Measurements from ENCODE around the gene ECHDC3. TPM values are rescaled to one million over a fixed set of nuclear protein-coding genes. Genes with fewer than 3 reads are reported as not detected.
"Not testable (repeated sequence)": the region's sequence is repeated elsewhere in the genome, so short reads cannot be mapped to it uniquely, and the experiment has no call there.

Gene ECHDC3
- total RNA-seq, 1 donor from 2014 or later: 0.18 TPM

GRCh38 chr10:11707624-11708350 lies 34.4 kb upstream of the ECHDC3 start:
- Mint-ChIP-seq H3K4me3 (no peak overlapping the region), H3K27me3 (ENCODE audit: insufficient read depth) (peaks cover 71% of the 10 kb centered on the region), H3K36me3 (ENCODE audit: low read depth) (no peaks in the 10 kb centered on the region), H3K4me1 (ENCODE audit: low read depth) (peaks cover 8% of the 10 kb centered on the region), H3K27ac (no peak overlapping the region), H3K9me3 (peaks cover 4% of the 10 kb centered on the region)
- no peak for DNase-seq (ENCODE audit: low spot score)
- intact Hi-C loops (cut with micrococcal nuclease): no loop called here

DNA sequence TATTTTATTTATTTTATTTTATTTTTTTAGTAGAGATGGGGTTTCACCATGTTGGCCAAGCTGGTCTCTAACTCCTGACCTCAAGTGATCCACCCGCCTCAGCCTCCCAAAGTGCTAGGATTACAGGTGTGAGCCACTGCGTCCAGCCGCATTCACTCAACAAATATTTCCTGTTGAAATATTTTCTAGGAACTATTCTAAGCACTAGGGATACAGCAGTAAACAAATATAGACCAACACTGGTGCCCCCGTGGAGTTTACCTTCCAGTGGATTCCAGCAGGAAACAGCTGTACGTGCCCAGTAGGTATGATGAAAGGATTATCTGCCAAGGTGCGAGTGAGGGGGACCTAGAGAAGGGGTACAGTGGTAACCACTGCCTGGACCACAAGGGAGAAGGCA lies 33.4 kb upstream of the ECHDC3 start:
- intact Hi-C loops (cut with micrococcal nuclease); H3K36me3 Mint-ChIP-seq (ENCODE audit: low read depth); H3K4me1 Mint-ChIP-seq (ENCODE audit: low read depth); H3K9me3 Mint-ChIP-seq; DNase-seq (ENCODE audit: low spot score); H3K27ac Mint-ChIP-seq; H3K4me3 Mint-ChIP-seq: not testable (repeated sequence)
- H3K27me3 Mint-ChIP-seq (ENCODE audit: insufficient read depth): peaks cover 77% of the 10 kb centered on the region

DNA sequence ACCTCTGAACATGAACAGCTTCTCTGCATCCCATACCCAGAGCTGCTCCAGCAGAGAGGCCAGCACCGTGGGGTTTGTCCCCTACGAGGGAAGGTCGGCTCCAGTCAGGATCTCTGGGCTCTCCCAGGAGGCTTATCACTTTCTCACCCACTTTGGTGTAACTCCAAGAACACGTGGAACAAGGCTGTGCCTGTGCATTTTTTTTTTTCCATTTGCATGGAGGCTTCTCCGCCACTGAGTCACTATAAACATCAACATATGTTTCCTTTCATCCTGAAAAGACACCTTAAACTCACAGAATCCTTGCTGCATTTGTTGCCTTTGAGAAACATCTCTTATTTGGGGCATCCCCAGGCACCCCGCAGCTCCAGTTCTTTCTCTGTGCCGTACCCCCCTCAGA lies 29.4 kb upstream of the ECHDC3 start:
- no peak for DNase-seq (ENCODE audit: low spot score)
- Mint-ChIP-seq H3K9me3 (peaks cover 11% of the 10 kb centered on the region), H3K27ac (no peak overlapping the region), H3K4me3 (no peak overlapping the region), H3K36me3 (ENCODE audit: low read depth) (no peaks in the 10 kb centered on the region), H3K4me1 (ENCODE audit: low read depth) (peaks cover 8% of the 10 kb centered on the region), H3K27me3 (ENCODE audit: insufficient read depth) (peaks cover 82% of the 10 kb centered on the region)
- intact Hi-C loops (cut with micrococcal nuclease): loop anchor here (10.0 kb wide), 1 partner anchor 478 kb away; no protein-coding TSS in a partner anchor

- Mint-ChIP-seq H3K27ac (no peak overlapping the region), H3K9me3 (peaks cover 15% of the 10 kb centered on the region), H3K27me3 (ENCODE audit: insufficient read depth) (peaks cover 76% of the 10 kb centered on the region), H3K36me3 (ENCODE audit: low read depth) (no peaks in the 10 kb centered on the region), H3K4me3 (no peak overlapping the region), H3K4me1 (ENCODE audit: low read depth) (peaks cover 8% of the 10 kb centered on the region)
- DNase-seq (ENCODE audit: low spot score): no peak
- intact Hi-C loops (cut with micrococcal nuclease): loop anchor here (10.0 kb wide), 1 partner anchor 478 kb away; no protein-coding TSS in a partner anchor
Observed at GRCh38 chr10:11713186-11713743, 28.9 kb upstream of the ECHDC3 start.

DNA sequence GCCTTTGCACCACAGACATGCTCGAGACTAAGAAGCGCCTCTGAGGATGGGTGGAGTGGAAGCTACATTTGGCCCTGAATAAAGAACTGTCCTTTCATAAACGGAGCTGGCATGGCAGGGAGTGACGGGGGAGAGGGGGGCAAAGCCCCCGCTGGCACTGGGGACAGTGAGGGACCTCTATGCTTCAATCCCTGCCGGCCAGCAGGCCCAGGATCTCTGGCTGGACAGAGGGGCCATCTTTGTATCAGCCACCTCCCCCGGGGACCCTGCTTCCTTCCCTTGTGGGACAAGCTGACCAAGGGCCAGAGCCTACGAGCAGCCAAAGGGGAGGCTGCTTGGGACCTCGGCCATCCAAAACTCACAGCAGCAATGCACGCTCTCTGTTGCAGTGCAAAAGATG lies 28.2 kb upstream of the ECHDC3 start:
- Mint-ChIP-seq H3K27me3 (ENCODE audit: insufficient read depth) (peaks cover 75% of the 10 kb centered on the region), H3K9me3 (peaks cover 15% of the 10 kb centered on the region), H3K4me3 (no peak overlapping the region), H3K36me3 (ENCODE audit: low read depth) (no peaks in the 10 kb centered on the region), H3K4me1 (ENCODE audit: low read depth) (peaks cover 8% of the 10 kb centered on the region), H3K27ac (no peak overlapping the region)
- intact Hi-C loops (cut with micrococcal nuclease): loop anchor here (10.0 kb wide), 1 partner anchor 479 kb away; no protein-coding TSS in a partner anchor
- no peak for DNase-seq (ENCODE audit: low spot score)

- no peak for DNase-seq (ENCODE audit: low spot score)
- Mint-ChIP-seq H3K9me3 (peaks cover 15% of the 10 kb centered on the region), H3K36me3 (ENCODE audit: low read depth) (no peaks in the 10 kb centered on the region), H3K4me3 (no peak overlapping the region), H3K27ac (no peak overlapping the region), H3K4me1 (ENCODE audit: low read depth) (peaks cover 8% of the 10 kb centered on the region), H3K27me3 (ENCODE audit: insufficient read depth) (peaks cover 73% of the 10 kb centered on the region)
- intact Hi-C loops (cut with micrococcal nuclease): loop anchor here (10.0 kb wide), 1 partner anchor 480 kb away; no protein-coding TSS in a partner anchor
Observed at GRCh38 chr10:11714750-11715365, 27.3 kb upstream of the ECHDC3 start.

- peaks cover 71% of the 10 kb centered on the region for H3K27me3 Mint-ChIP-seq (ENCODE audit: insufficient read depth)
- no peak overlapping the region for H3K4me3 Mint-ChIP-seq
- H3K4me1 Mint-ChIP-seq (ENCODE audit: low read depth): peaks cover under 1% of the 10 kb centered on the region
- intact Hi-C loops (cut with micrococcal nuclease): loop anchor here (10.0 kb wide), 1 partner anchor 481 kb away; no protein-coding TSS in a partner anchor
- peaks cover 15% of the 10 kb centered on the region for H3K9me3 Mint-ChIP-seq
- H3K36me3 Mint-ChIP-seq (ENCODE audit: low read depth): no peaks in the 10 kb centered on the region
- DNase-seq (ENCODE audit: low spot score): no peak
- no peak overlapping the region for H3K27ac Mint-ChIP-seq
Observed at GRCh38 chr10:11715815-11716494, 26.2 kb upstream of the ECHDC3 start.

DNA sequence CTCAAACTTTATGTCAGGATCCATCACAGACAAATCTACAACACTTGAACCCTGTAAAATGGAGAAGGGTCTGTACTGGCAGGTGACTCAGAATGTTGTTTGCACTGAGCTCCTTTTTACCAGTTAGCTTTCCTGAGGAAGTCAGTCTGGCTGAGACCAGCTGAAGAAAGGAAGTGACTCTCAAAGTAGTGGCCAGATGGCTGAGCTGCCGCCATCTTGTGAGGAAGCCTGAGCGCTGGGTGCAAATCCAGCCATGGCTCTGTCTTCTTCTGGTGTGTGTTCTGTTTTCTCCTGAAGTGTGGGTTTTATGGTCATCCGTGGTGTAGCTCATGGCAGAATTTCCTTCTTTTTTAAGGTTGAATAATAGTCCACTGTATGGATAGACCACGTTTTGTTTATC lies 25.5 kb upstream of the ECHDC3 start:
- Mint-ChIP-seq H3K27ac (no peak overlapping the region), H3K9me3 (peaks cover 15% of the 10 kb centered on the region), H3K4me1 (ENCODE audit: low read depth) (no peaks in the 10 kb centered on the region), H3K27me3 (ENCODE audit: insufficient read depth) (peaks cover 72% of the 10 kb centered on the region), H3K4me3 (no peak overlapping the region), H3K36me3 (ENCODE audit: low read depth) (no peaks in the 10 kb centered on the region)
- intact Hi-C loops (cut with micrococcal nuclease): loop anchor here (10.0 kb wide), 1 partner anchor 482 kb away; no protein-coding TSS in a partner anchor
- DNase-seq (ENCODE audit: low spot score): no peak

DNA sequence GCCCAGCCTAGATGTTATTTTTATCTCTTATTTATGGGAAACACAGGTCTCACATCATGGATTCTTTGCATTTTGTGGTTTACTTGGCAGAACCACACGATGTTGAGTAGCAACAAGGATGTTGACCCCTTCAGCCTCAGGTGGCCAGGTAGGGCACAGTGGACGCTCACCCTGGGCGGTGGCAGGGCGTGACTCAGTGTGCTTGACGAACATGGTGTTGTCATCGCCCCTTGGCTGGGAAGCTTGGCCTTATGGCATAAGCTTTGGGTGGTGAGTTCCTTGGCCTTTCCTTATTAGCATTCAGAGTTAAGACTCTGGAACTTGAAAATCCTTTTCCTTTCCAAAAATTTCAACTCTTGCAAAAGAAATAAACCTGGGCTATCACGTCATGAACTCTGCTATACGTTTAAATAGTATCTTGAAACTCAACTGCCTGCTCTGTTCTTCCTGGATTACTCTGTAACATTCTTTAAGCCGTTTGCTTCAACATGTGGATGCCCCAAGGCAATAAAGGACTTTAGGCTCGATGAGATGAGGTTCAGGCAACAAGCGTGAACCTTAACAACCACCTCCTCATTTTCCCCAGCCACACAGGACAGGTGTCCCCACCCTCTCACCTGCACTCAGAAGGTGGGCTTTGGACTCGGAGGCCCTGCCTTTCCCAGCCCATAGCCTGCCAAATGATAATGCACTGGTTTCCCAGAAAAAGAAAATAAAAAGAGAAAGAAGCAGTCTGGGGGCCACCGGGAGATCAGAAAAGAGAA lies 22.5 kb upstream of the ECHDC3 start:
- intact Hi-C loops (cut with micrococcal nuclease): loop anchor here (10.0 kb wide), 1 partner anchor 485 kb away; no protein-coding TSS in a partner anchor
- no peak overlapping the region for H3K4me3 Mint-ChIP-seq
- H3K27ac Mint-ChIP-seq: no peak overlapping the region
- no peak for DNase-seq (ENCODE audit: low spot score)
- H3K4me1 Mint-ChIP-seq (ENCODE audit: low read depth): no peaks in the 10 kb centered on the region
- H3K36me3 Mint-ChIP-seq (ENCODE audit: low read depth): no peaks in the 10 kb centered on the region
- H3K27me3 Mint-ChIP-seq (ENCODE audit: insufficient read depth): peaks cover 55% of the 10 kb centered on the region
- H3K9me3 Mint-ChIP-seq: peaks cover 15% of the 10 kb centered on the region

DNA sequence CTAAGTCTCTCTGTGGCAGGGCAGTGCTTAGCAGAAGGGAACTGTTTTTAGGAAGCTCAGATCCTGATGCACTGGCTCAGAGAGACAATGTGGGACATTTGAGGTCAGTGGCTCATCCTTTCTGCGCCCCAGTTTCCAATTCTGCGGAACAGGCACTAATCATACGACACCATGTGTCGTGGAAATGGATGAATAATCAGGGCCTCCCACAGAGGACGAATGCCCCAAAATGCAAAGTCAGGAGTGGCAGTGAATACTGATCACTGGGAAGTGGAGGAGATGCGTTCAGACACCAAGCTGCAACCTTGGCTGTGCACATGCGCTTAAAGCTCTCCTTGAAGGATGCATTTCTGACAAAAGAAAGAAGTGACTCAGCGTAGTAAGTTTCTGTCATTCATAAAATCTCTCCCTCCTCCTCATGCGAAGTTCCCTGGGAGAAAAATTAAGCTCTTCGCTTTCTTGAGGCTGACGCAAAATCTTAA lies 21.9 kb upstream of the ECHDC3 start:
- peaks cover 4% of the 10 kb centered on the region for H3K4me1 Mint-ChIP-seq (ENCODE audit: low read depth)
- H3K27ac Mint-ChIP-seq: no peak overlapping the region
- peaks cover 53% of the 10 kb centered on the region for H3K27me3 Mint-ChIP-seq (ENCODE audit: insufficient read depth)
- intact Hi-C loops (cut with micrococcal nuclease): no loop called here
- DNase-seq (ENCODE audit: low spot score): no peak
- H3K9me3 Mint-ChIP-seq: peaks cover 15% of the 10 kb centered on the region
- no peaks in the 10 kb centered on the region for H3K36me3 Mint-ChIP-seq (ENCODE audit: low read depth)
- no peak overlapping the region for H3K4me3 Mint-ChIP-seq

- H3K36me3 Mint-ChIP-seq (ENCODE audit: low read depth): no peaks in the 10 kb centered on the region
- peaks cover 6% of the 10 kb centered on the region for H3K4me1 Mint-ChIP-seq (ENCODE audit: low read depth)
- H3K27me3 Mint-ChIP-seq (ENCODE audit: insufficient read depth): peaks cover 53% of the 10 kb centered on the region
- no peak overlapping the region for H3K27ac Mint-ChIP-seq
- intact Hi-C loops (cut with micrococcal nuclease): no loop called here
- peaks cover 7% of the 10 kb centered on the region for H3K9me3 Mint-ChIP-seq
- no peak for DNase-seq (ENCODE audit: low spot score)
- H3K4me3 Mint-ChIP-seq: no peak overlapping the region
Observed at GRCh38 chr10:11721806-11722205, 20.4 kb upstream of the ECHDC3 start.

DNA sequence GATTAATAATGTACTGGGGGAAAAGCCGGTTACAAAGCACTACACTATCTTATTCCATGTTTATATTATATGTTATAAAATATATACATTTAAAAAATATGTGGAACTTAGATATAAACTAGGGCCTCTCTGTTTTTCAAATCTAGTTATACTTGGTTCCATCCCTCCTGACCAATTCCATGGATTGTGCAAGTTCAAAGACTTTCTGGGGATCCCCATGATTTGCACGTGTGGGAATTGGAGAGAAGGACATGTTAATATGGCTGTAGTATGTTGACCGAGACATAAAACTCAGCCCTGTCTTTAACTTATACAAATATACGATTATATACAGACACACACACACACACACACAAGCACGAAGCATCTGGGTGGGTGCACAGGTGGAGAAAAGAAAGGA lies 18.8 kb upstream of the ECHDC3 start:
- H3K36me3 Mint-ChIP-seq (ENCODE audit: low read depth): no peaks in the 10 kb centered on the region
- H3K4me1 Mint-ChIP-seq (ENCODE audit: low read depth): peaks cover 6% of the 10 kb centered on the region
- no peak overlapping the region for H3K4me3 Mint-ChIP-seq
- intact Hi-C loops (cut with micrococcal nuclease): no loop called here
- peaks cover 47% of the 10 kb centered on the region for H3K27me3 Mint-ChIP-seq (ENCODE audit: insufficient read depth)
- no peak for DNase-seq (ENCODE audit: low spot score)
- peaks cover 2% of the 10 kb centered on the region for H3K9me3 Mint-ChIP-seq
- H3K27ac Mint-ChIP-seq: no peak overlapping the region

Data from activated T-helper 1 cell treated with anti-CD3 and anti-CD28 coated beads, Interleukin-12 subunit alpha, Interleukin-12 subunit beta, Interleukin-2, Interleukin-4 antibody, amounts not matched to agents 30 ng/mL and 10 ng/mL and 1 ng/mL, durations not matched to agents 14 hours and 24 hours and 36 hours (primary cell).